GM12801 (cell line): Measurements from ENCODE around the gene DCD.

Experiments
- TF ChIP-seq, protein P1 (sequence below): IDR thresholded peaks from one replicate; pipeline ENCODE4 v1.5.1; 2011; ENCODE audit warnings: control low read depth; ENCODE audit not compliant: insufficient read length; ENCODE audit errors: extremely low read depth

DCD gene

DNA sequence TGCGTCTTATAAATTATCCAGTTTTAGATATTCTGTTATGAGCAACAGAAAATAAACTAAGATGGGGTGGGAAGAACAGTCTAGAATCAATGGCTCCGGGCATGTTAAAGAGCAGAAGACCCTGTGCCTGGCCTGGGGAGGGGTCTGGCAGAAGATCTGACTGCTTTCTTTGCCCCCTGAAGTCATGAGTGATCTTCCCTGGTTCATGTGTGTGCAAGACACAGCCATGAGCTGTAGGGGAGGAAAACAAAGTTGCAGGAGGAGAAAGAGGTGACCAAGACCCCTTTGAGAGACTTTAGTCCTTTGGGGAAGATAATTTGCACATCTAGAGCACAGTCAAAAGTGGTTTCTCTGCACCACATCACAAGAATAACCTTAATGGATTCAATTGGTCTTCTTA lies 18.2 kb downstream of the DCD start:
- TF ChIP-seq, protein P1, sequence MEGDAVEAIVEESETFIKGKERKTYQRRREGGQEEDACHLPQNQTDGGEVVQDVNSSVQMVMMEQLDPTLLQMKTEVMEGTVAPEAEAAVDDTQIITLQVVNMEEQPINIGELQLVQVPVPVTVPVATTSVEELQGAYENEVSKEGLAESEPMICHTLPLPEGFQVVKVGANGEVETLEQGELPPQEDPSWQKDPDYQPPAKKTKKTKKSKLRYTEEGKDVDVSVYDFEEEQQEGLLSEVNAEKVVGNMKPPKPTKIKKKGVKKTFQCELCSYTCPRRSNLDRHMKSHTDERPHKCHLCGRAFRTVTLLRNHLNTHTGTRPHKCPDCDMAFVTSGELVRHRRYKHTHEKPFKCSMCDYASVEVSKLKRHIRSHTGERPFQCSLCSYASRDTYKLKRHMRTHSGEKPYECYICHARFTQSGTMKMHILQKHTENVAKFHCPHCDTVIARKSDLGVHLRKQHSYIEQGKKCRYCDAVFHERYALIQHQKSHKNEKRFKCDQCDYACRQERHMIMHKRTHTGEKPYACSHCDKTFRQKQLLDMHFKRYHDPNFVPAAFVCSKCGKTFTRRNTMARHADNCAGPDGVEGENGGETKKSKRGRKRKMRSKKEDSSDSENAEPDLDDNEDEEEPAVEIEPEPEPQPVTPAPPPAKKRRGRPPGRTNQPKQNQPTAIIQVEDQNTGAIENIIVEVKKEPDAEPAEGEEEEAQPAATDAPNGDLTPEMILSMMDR = no peak

DNA sequence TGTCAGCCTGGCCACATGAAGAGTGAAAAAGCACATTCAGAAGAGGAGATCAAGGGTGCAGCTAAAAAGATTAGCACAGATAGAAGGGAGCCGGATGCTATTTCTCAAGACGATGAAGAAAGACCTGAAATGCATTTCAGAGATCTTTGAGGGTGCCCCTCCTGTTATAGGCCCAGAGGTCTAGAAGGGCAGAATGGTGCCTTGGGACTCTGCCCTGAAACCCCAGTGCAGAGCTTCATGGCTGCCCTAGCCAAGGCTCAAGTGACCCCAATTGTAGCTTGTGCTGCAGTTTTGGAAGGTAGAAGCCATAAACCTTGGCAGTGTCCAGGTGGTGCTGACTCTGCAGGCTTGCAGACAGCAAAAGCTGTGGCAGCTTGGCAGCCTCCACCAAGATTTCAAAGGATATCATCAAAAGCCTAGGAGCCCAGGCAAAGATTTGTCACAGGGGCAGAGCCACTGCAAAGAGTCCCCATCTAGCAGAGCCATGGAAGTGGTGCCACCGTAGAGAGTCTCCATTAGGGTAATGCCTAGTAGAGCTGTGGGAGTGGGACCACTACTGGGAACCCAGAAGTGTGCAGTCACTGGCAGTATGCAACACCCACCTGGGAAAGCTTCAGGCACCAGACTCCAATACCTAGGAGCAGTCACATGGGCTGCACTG lies 19.8 kb downstream of the DCD start:
- TF ChIP-seq, protein P1 = no peak

DNA sequence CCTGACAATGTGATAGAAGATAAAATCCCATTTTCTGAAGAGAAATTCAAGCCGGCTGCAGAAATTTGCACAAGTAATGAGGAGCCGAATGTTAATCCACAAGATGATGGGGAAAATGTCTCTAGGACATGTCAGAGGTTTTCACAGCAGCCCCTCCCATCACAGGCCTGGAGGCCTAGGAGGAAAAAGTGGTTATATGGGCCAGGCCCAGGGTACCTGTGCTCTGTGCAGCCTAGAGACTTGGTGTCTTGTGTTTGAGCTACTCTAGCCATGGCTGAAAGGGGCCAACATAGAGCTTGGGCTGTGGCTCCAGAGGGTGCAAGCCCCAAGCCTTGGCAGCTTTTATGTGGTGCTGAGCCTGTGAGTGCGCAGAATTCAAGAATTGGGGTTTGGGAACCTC lies 20.9 kb downstream of the DCD start:
- TF ChIP-seq, protein P1 = no peak

DNA sequence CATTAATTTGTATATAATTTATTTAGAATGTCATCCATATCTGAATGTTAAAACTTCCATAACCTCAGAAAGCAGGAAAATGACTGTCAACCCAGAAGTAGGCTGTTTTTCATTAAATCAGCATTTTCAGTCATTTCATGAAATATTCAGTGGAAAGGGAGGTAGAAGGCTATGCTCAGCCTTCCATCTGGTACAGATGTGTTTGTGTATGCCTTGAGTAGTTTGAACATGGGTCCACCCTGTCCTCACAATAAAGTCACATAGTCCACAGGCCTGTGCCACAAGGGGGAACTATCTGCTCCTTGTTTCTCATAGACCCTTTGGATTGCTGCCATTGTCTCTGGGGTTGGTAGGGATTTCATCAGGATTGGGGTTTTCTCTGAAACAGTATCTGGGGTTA lies 22.6 kb downstream of the DCD start:
- TF ChIP-seq, protein P1 = no peak

DNA sequence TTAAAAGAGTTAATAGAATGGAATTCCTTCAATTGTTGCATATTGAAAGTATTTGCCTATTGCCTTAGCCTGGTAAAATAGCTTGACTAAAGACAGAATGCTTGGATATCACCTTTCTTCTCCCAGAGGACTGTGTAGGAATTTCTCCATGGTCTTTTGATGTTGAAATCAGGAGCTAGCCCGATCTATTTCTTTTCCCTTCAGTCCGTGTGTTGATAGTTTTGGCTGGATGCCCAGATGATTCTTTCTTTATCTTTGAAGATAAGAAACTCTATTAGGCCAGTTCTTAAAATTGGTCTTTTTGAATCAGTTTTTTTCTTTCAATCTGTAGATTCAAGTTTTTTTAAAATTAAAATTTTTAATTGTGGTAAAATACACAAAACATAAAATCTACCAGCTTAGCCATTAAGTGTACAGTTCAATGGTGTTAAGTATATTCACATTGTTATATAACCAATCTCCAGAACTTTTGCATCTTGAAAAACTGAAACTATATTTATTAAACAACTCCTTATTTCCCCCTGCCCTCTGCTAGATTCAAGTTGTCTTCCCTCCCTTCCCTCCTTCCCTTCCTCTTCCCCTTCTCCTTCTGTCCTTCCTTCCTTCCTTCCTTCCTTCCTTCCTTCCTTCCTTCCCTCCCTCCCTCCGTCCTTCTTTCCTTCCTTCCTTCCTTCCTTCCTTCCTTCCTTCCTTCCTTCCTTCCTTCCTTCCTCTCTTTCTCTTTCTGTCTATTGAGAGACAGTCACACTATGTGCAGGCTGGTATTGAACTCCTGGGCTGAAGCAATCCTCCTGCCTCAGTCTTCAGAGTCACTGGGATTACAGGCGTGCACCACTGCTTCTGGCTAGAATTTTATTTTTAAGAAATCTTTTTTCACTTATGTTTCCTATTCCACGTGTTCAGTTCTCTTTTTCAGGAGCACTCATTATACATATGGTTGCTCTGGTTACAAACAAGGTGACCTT lies 23.6 kb downstream of the DCD start:
- TF ChIP-seq, protein P1 = no peak

DNA sequence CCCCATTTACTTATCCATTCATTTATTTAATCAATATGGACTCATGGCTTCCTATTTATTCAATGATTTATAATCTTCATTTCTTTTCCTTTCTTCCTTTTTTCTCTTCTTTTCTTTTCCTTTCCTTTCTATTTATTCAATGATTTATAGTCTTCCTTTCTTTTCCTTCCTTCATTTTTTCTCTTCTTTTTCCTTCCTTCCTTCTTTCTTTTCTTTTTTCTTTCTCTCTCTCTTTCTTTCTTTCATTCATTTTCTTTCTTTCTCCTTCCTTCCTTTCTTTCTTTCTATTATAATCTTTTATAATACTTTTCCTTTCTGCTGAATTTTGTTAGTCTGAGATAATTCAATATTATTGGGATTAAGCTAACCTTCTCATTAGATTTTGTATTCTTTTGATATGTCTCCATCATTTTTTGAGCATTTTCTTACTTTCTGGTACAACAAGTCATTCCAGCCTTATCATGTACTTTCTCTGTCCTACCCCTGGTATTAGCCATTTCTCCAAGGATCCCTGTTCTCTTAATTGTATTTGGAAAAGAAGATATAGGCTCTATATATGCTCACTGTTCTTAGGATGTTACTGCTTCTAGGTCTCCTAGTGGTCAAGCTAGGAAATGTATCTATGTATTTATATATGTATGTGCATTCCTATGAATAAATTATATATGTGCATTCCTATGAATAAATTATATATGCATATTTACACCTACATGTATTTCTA lies 25.5 kb downstream of the DCD start:
- TF ChIP-seq, protein P1 = no peak
